ENCODE data around the gene PRM1. TPM values are rescaled to one million over a fixed set of nuclear protein-coding genes. Genes with fewer than 3 reads are reported as not detected.

Gene PRM1
- total and polyA plus RNA-seq, 2 of the 8 experiments (the other 6 are each of a cell fraction or from before 2014, with no cell fraction given), result 0.54 to 0.82 TPM

DNA sequence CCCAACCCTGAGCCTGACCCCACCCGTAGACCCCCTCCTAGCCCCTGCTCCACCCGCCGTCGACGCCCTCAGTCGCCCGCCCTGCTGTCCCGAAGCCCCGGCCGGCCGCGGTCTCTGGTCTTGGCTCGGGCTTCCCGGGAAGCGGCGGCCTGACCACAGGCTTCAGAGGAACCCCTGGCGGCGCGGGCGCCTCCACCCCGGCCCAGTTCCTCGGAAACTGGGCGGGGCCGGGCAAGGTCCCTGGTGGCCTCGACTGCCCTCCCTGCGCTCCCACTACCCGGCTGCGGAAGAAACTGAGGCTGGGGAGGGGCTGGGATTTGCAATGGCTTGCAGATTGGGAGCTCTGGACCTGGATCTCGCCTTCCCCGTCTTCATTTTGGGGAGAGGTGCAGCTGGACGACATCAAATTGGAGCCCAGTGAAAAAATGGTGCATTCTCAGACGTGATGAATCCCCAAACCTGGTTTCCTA is 24.4 kb downstream of the PRM1 start:
- Histone ChIP-seq H3K9ac (replicated peaks in 1 of 4; ENCODE audit: extremely low read depth in 1 of 4, low read depth in 3 of 4, low read length in 3 of 4) (peak overlapping the region in 3 of 4 experiments; percentile 63 to 72 (median 67); a peak in 5 of 7 replicates), H2BK15ac (ENCODE audit: low read length) (no peak overlapping the region), H2AFZ (ENCODE audit: low read length) (peak overlapping the region; percentile 60; the same call in 1 of the 2 replicates), H2BK12ac (ENCODE audit: low read depth, low read length) (peak overlapping the region; percentile 68; the same call in 1 of the 2 replicates), H3K18ac (ENCODE audit: extremely low read depth, low read length) (peak overlapping the region; percentile 89; the same call in 1 of the 2 replicates), H3K23me2 (ENCODE audit: low read depth, low read length) (peaks cover 13% of the 10 kb centered on the region), H3K27ac (ENCODE audit: low read depth, low read length) (no peak overlapping the region), H3K36me3 (ENCODE audit: control insufficient read depth in 2 of 4, insufficient read depth in 4 of 4, low read length in 3 of 4) (peaks cover 0 to 8% (median 5%) of the 10 kb centered on the region in 4 experiments; a peak in 5 of 8 replicates), H3K4me2 (ENCODE audit: insufficient read depth in 1 of 2, low read depth in 2 of 2, low read length in 2 of 2) (peak overlapping the region; percentile 36 to 96), H3K14ac (ENCODE audit: insufficient read length) (no peak overlapping the region), H3K9me3 (ENCODE audit: insufficient read depth in 2 of 2, low read depth in 1 of 2, low read length in 1 of 2) (no peaks in the 10 kb centered on the region), H2AK5ac (ENCODE audit: low read depth, low read length) (no peak overlapping the region), H4K20me1 (replicated peaks in 1 of 2; ENCODE audit: control insufficient read depth in 1 of 2, insufficient read depth in 2 of 2, low read length in 2 of 2) (peaks cover 11 to 20% of the 10 kb centered on the region in 2 experiments), H2BK120ac (replicated peaks; ENCODE audit: low read depth, low read length) (peak overlapping the region; percentile 69), H3K4me3 (ENCODE audit: extremely low read depth in 1 of 4, insufficient read depth in 2 of 4, low read depth in 3 of 4, low read length in 4 of 4) (peak overlapping the region; percentile 61 to 97 (median 69)), H3K27me3 (replicated peaks in 1 of 4; ENCODE audit: control insufficient read depth in 3 of 4, extremely low read depth in 1 of 4, insufficient read depth in 3 of 4, low read length in 3 of 4) (no peaks in the 10 kb centered on the region; a peak in 1 of 7 replicates), H3K23ac (ENCODE audit: insufficient read length) (no peak overlapping the region), H3K4me1 (replicated peaks in 1 of 4; ENCODE audit: control insufficient read depth in 3 of 4, insufficient read depth in 4 of 4, low read length in 3 of 4) (peaks cover 0 to 23% (median 8%) of the 10 kb centered on the region in 4 experiments; a peak in 5 of 7 replicates), H3K79me1 (ENCODE audit: low read depth, low read length) (peaks cover 4% of the 10 kb centered on the region; the same call in 1 of the 2 replicates), H3K79me2 (ENCODE audit: control insufficient read depth in 1 of 2, insufficient read depth in 2 of 2, low read length in 2 of 2) (peaks cover 0 to 28% of the 10 kb centered on the region in 2 experiments; a peak in 2 of 4 replicates), H4K5ac (ENCODE audit: insufficient read length, low read depth, low read length) (peak overlapping the region; percentile 75), H3K56ac (replicated peaks; ENCODE audit: insufficient read length, low read depth, low read length) (peak overlapping the region; percentile 75), H4K8ac (ENCODE audit: extremely low read depth, insufficient read depth, low read length) (peak overlapping the region; percentile 88), H4K91ac (replicated peaks; ENCODE audit: insufficient read length, low read length) (peak overlapping the region; percentile 93), H2BK20ac (ENCODE audit: low read length) (peak overlapping the region; percentile 55; the same call in 1 of the 2 replicates), H2BK5ac (ENCODE audit: low read depth, low read length) (peak overlapping the region; percentile 27; the same call in 1 of the 2 replicates), H3K4ac (replicated peaks; ENCODE audit: insufficient read length, low read depth, low read length) (peak overlapping the region; percentile 79)
- WGBS, 2 experiments (ENCODE audit: extremely low coverage in 1 of 2, insufficient coverage in 1 of 2, insufficient read length in 1 of 2, insufficient replicate concordance in 2 of 2, low coverage in 1 of 2, low lambda C conversion rate in 2 of 2, missing lambda C conversion rate in 1 of 2), result 0% methylated on average over 32 of the region's 32 CpGs; no CpG with 5 or more reads in 1 of the 2 experiments
- ChIA-PET POLR2A (ENCODE audit: partially characterized antibody) (interaction anchor here (0.7 to 4.6 kb wide), 48 partner anchors 10 to 311 kb away, joined by 3 to 32 read pairs (median 6); partner anchors contain the start of genes PRM3 and TNP2), CTCF (ENCODE audit: partially characterized antibody) (interaction anchor here (0.7 to 6.8 kb wide), 37 partner anchors 14 to 303 kb away, joined by 3 to 79 read pairs (median 5); partner anchors contain the start of genes PRM3 and TNP2)
- peak; percentile 21 for TF ChIP-seq KDM4A (IDR thresholded peaks at IDR 0.05; ENCODE audit: low read depth, low read length, severe bottlenecking)
- no peak for TF ChIP-seq ASH2L (IDR thresholded peaks at IDR 0.05; ENCODE audit: low read length)
- TF ChIP-seq CHD1 (IDR thresholded peaks at IDR 0.05; ENCODE audit: low read depth, low read length), result no peak
- 0 out of 2 replicates have a peak, but pooled peaks have one; percentile 4 for TF ChIP-seq GABPA (IDR thresholded peaks at IDR 0.05; ENCODE audit: borderline replicate concordance, insufficient read depth, low read length)
- no peak for DNase-seq (ENCODE audit: low read depth in 1 of 2, low spot score in 2 of 2)
- FAIRE-seq, result no peak

Data from H1 (cell line).